Measurements from ENCODE around the gene LRFN4. TPM values are rescaled to one million over a fixed set of nuclear protein-coding genes. Genes with fewer than 3 reads are reported as not detected.

LRFN4 gene
- total and polyA plus RNA-seq, 2 of the 13 experiments (the other 11 are each of a cell fraction or from before 2014, with no cell fraction given): 1.3 to 6.8 TPM

GRCh38 chr11:66904981-66905521 lies 48.2 kb downstream of the LRFN4 start (continued):
- TF ChIP-seq RCOR2 (CRISPR knock-in tag; IDR thresholded peaks at IDR 0.05) (0 out of 2 replicates have a peak, but pooled peaks have one; percentile 8), ZNF317 (CRISPR knock-in tag; IDR thresholded peaks at IDR 0.05) (no peak), ZNF7 (CRISPR knock-in tag; IDR thresholded peaks at IDR 0.05) (no peak), CBFB (CRISPR knock-in tag; IDR thresholded peaks at IDR 0.05) (no peak), HDAC6 (IDR thresholded peaks at IDR 0.05; ENCODE audit: low read depth, low read length) (no peak), IKZF1 (IDR thresholded peaks at IDR 0.05) (no peak)

- peak overlapping the region; percentile 74 for H3K9ac ChIP-seq (ENCODE audit: insufficient read depth, low read depth, low read length)
- ATAC-seq: no peak
These were observed 48.8 kb downstream of the LRFN4 start for GRCh38 chr11:66905631-66906030.

More at GRCh38 chr11:66905631-66906030, 48.8 kb downstream of the LRFN4 start:
- Histone ChIP-seq H4K20me1 (ENCODE audit: insufficient read depth, low read length) (no peaks in the 10 kb centered on the region), H3K36me3 (replicated peaks in 1 of 2; ENCODE audit: control insufficient read depth in 1 of 2, insufficient read depth in 2 of 2, low read length in 2 of 2) (0 out of 5 replicates have a peak, but pooled peaks cover 0 to 2% of the 10 kb centered on the region in 2 experiments), H3K9me3 (ENCODE audit: low read length) (no peaks in the 10 kb centered on the region), H3K27ac (ENCODE audit: extremely low read length, insufficient read depth, low read length) (peak overlapping the region; percentile 89), H3K27me3 (ENCODE audit: control insufficient read depth in 1 of 2, insufficient read depth in 2 of 2, low read length in 2 of 2) (no peaks in the 10 kb centered on the region), H3K79me2 (ENCODE audit: insufficient read depth, low read length) (peaks cover 57% of the 10 kb centered on the region), H3K4me2 (ENCODE audit: low read depth, low read length) (peak overlapping the region; percentile 97), H2AFZ (ENCODE audit: low read length) (no peak overlapping the region), H3K4me1 (ENCODE audit: insufficient read depth, low read length) (peaks cover 94% of the 10 kb centered on the region), H3K4me3 (replicated peaks in 1 of 3; ENCODE audit: insufficient read depth in 1 of 3, low read depth in 2 of 3, low read length in 3 of 3) (peak overlapping the region; percentile 47 to 70 (median 60))
- in situ Hi-C loops (cut with HindIII; ENCODE audit: extremely low pct_ligation_motif_present, low pct_unique_long_range_greater_than_20kb): no loop called here
- no peak for FAIRE-seq
- no peak for DNase-seq (ENCODE audit: low spot score)
- intact Hi-C loops (cut with micrococcal nuclease; ENCODE audit: unreplicated experiment): loop anchor here (5.0 kb wide), 1 partner anchor 52 kb away; the partner anchor contains the start of gene PC
- CTCF ChIA-PET (ENCODE audit: low intra/inter-chr PET ratio, low total read pairs): no interaction called here
- WGBS (ENCODE audit: low lambda C conversion rate): 52% methylated on average over 4 of the region's 4 CpGs
- no TSS peak for BruUV-seq (replicated peaks)
- POLR2A ChIA-PET: interaction anchor here (0.7 to 4.0 kb wide), 5 partner anchors 9 to 66 kb away, joined by 3 to 15 read pairs (median 3); partner anchors contain the start of gene PC
- TF ChIP-seq ZNF567 (CRISPR knock-in tag; IDR thresholded peaks at IDR 0.05; ENCODE audit: borderline replicate concordance): 0 out of 2 replicates have a peak, but pooled peaks have one; percentile 24
- TF ChIP-seq KDM5A (IDR thresholded peaks at IDR 0.05; ENCODE audit: borderline replicate concordance, low read length): no peak
- TF ChIP-seq ZNF687 (CRISPR knock-in tag; IDR thresholded peaks at IDR 0.05): peak; percentile 28; the same call in 1 of the 2 replicates
- no peak for TF ChIP-seq ZNF207 (IDR thresholded peaks at IDR 0.05; ENCODE audit: borderline replicate concordance)
- TF ChIP-seq ZSCAN30 (CRISPR knock-in tag; IDR thresholded peaks at IDR 0.05): 0 out of 2 replicates have a peak, but pooled peaks have one; percentile 15
- TF ChIP-seq NAIF1 (CRISPR knock-in tag; IDR thresholded peaks at IDR 0.05; ENCODE audit: borderline replicate concordance): peak; percentile 47; the same call in 1 of the 2 replicates
- no peak for TF ChIP-seq ZNF12 (CRISPR knock-in tag; IDR thresholded peaks at IDR 0.05)
